ENCODE data around the gene SRGAP3.

SRGAP3 gene

GRCh38 chr3:9175421-9175820 is 74.0 kb downstream of the SRGAP3 start:
- DNase-seq (ENCODE audit: low read depth, low spot score), result no peak

GRCh38 chr3:9173445-9173844 is 76.0 kb downstream of the SRGAP3 start:
- no peak for DNase-seq (ENCODE audit: low read depth, low spot score)

DNA sequence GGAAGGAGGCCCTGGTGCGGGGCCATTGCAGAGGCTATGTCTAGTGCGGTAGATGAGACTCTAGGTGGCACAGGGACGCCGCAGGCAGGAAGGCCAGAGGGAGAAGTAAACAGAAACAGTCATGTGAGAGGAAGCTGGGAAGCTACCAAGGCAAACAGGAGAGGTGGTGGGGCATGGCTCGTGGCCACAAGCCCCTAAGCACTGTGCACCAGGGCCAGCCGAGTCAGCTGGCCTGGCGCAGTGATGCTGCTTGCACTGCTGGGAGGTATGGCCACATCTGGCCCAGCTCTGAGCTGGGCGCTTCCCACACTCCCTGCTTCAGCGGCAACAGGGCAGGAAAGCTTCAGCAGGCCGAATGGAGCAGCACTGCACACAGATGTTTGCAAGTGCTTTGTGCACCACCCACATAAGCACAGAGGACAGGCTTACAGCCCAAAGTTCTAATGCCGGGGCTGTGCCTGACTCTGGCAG is 76.6 kb downstream of the SRGAP3 start:
- no peak for DNase-seq (ENCODE audit: low read depth, low spot score)

GRCh38 chr3:9170851-9171160 is 78.6 kb downstream of the SRGAP3 start:
- DNase-seq (ENCODE audit: low read depth, low spot score), result no peak

DNA sequence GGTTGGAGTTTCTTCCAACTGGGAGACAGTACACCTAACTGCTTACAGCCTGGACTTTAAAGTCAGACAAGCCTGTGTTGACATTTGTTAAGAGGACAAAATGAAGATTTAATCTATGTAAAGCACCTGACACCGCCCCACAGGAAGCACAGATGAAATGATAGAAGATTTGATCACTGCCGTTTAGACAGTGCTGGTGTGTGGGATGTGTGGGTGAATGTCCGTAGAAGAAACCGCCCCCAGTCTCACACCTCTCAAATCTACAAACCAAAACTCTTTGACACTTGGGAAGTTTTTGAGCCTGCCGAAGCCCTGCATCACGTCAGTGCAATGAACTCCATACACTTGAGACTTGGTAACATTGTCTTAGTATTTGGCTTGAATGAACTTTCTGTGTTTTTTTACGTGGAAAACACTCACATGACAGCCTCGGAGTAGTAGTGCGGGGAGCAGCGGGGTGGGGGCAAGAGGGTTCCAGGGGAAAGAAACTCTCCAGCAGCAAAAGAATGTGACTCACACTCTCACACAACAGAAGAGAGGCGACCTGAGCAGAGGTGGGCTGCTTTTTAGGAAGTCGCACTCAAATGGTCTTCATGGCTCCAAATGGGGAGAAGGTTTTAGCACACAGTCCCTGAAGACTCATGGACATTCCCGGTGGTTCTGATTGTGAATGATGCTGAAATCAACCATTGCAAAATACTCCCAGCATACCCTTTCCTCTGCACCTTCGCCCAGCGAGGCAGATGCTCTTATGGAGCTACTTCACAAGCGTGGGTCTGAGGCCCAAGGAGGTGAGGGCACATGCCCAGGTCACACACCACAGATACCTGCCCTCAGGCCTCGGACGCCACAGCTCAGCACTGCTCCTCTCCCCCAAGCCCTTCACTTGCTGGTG is 79.2 kb downstream of the SRGAP3 start:
- DNase-seq (ENCODE audit: low read depth, low spot score), result no peak

- no peak for DNase-seq (ENCODE audit: low read depth, low spot score)
These were observed 80.1 kb downstream of the SRGAP3 start for GRCh38 chr3:9169326-9169725.

DNA sequence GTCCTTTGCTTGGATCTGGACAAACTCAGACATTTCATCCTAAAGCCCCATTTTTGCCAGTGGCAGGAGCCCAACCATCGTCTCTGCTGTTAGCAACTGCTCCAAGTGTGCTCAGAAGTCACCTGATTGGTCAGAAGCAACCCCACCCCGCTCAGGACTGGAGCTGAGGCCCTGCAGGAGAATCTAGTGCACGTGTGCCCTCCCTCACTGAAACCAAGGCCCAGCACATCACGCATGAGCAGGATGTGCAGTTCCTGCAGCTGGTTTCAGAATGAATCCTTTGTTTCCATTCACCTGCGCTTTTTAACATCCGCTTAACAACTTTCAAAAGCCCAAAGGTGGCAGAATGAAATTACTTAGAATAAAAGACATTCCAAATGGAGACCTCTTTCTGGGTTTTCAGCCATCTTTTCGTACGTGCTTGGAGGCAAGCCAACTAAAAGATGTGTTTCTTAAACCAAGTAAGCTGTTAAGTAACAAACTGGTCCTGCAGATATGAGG is 81.2 kb downstream of the SRGAP3 start:
- peak; percentile 28 for DNase-seq (ENCODE audit: low read depth, low spot score)

DNA sequence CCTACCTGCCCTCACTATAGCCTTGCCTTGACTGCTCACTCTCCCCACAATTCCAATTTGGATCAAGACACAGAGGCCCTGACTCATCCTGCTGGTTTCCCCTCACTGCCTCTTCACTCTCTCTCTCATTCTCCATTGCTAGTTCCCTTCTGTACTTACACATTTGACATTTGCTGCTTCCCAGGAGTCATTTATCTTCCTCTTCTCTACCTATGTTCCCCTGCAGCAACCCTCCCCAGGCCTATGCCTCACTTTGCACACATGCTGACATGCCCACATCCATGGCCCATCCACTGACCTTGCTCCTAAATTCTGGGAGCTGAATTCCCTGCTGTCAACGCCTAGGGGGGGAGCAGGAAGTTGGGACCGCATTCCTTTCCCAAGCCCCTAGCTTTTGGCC is 82.2 kb downstream of the SRGAP3 start:
- no peak for DNase-seq (ENCODE audit: low read depth, low spot score)

GRCh38 chr3:9165421-9165820 is 84.0 kb downstream of the SRGAP3 start:
- DNase-seq (ENCODE audit: low read depth, low spot score), result no peak

GRCh38 chr3:9163289-9163688 is 86.2 kb downstream of the SRGAP3 start:
- no peak for DNase-seq (ENCODE audit: low read depth, low spot score)

DNA sequence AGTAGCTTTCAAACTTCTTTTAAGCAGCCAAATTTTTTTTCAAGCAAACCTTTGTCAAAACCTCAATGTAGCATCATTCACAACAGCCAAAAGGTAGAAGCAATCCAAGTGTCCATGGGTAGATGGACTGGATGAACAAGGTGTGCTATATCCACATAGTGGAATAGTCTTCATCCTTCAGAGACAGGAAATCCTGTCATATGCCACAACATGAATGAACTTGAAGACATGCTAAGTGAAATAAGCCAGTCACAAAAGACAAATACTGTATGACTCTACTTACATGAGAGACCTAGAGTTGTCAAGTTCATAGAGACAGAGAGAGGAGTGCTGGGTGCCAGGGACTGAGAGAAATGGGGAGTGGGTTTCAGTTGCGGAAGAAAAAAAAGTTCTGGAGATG is 87.6 kb downstream of the SRGAP3 start:
- no peak for DNase-seq (ENCODE audit: low read depth, low spot score)

- no peak for DNase-seq (ENCODE audit: low read depth, low spot score)
These were observed 88.1 kb downstream of the SRGAP3 start for GRCh38 chr3:9161298-9161697.

DNA sequence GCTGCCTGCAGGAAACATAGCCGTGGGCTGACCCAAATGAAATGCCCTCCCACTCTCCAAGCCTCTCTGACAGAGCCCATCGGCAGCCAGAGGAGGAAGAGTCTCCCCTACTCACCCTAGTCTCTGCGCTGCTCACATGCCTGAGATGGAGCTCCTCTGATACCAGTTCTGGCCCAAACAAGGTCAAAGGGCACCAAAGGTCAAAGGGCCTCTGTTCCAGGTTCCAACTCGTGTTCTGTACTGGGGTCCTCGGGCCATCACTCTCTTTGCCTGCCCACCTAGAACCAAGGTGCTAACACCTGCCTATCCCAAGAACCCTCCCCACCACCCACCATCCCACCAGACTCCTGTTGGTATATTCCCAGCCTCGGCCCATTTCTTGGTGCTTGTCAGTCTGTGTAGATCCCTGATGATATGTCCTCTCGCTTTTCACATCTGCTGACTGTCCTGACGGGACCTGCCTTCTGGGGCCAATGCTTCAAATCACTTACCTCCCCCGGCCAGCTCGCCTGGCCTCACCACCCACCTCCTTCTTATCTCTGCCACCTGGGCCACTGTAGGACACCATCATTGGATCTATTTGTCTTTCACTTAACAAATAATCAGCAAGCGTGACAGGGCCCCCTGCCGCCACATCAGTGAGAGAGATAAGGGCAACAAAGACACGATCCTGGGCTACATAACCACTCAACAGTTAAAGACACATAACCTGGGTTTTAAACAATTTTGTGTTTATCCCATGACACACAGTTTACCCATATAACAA is 90.4 kb downstream of the SRGAP3 start:
- no peak for DNase-seq (ENCODE audit: low read depth, low spot score)

GRCh38 chr3:9157651-9158362 is 91.6 kb downstream of the SRGAP3 start:
- no peak for DNase-seq (ENCODE audit: low read depth, low spot score)

- DNase-seq (ENCODE audit: low read depth, low spot score), result no peak
These were observed 92.8 kb downstream of the SRGAP3 start for GRCh38 chr3:9156604-9157003.

GRCh38 chr3:9155028-9155427 is 94.4 kb downstream of the SRGAP3 start:
- DNase-seq (ENCODE audit: low read depth, low spot score), result no peak

DNA sequence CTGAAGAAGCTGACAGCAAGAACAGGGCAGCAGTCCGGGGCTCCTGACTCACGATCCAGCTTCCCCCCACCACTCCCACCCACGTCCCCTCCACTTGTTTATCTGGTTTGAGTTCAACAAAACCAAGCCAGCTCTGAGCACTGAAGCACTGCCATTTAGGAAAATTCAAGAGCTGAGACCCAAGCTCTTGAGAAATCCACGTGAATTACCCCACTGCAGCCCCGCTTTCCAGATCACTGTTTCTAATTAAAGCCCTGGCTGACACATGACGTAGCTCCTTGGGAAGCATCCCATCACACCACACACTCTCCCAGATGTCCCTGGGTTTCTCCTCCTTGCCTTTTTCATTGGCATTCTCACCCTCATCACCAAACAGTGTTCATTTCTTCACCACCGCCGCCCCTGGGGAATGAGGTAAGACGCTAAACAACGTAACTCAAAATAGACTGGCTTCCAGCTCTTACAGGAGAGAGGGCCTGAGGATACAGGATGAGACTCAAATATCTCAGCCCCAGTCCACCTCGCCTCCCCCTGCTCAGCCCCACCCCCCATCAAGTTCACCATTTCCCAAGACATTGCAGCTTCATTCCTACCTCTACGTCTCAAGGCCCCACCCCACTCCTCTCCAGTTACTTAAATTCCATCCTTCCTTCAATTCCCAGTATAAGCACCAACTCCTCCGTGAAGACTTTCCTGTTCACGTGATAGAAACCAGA is 95.4 kb downstream of the SRGAP3 start:
- no peak for DNase-seq (ENCODE audit: low read depth, low spot score)

- no peak for DNase-seq (ENCODE audit: low read depth, low spot score)
These were observed 98.2 kb downstream of the SRGAP3 start for GRCh38 chr3:9151240-9151639.

DNA sequence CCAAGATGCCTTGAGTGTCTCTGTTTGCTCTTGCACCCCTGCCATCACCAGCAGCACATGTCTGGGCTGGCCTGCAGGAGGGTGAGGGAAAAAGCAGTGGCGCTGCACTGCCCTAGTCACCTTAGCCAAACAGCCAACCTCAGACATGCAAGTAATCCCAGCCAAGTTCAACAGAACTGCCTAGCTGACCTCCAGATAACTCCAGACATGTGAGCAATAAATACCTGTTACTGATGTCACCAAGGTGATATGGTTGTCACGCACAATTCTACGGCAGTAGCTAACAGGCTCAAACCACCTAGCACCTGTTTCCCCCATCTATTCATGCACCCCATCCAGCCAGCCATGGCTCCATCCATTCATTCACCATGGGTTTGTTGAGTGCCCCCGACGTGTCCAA is 99.9 kb downstream of the SRGAP3 start:
- no peak for DNase-seq (ENCODE audit: low read depth, low spot score)

DNA sequence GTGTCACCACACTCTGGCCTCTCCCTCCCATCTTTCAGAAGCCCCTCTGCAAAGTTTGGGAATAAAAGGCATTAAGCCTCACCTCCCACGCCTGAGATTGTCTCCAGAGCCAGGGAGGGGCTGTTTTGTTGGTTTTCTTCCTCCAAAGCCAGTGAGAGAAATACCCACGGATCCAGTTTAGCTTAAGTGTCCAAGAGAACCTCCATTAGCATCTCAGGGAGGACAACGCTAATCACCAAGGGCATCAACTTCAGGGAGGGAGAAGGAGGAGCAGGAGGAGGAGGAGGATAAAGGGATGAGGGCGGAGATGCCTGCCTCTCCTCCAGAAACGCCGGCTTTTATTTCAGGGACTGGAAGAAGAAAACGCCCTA is 101.6 kb downstream of the SRGAP3 start:
- no peak for DNase-seq (ENCODE audit: low read depth, low spot score)

- no peak for DNase-seq (ENCODE audit: low read depth, low spot score)
These were observed 102.1 kb downstream of the SRGAP3 start for GRCh38 chr3:9147215-9147895.
